GM18505 (cell line): ENCODE measurements around the gene ADSS2.

Source experiments
- ATAC-seq: cut with Tn5 transposase; IDR thresholded peaks from one replicate; pipeline ENCODE4 v1.9.1; 2021; ENCODE audit not compliant: unreplicated experiment
- POLR2A ChIP-seq: IDR thresholded peaks from 4 replicates; pipeline ENCODE4 v1.6.1; 2011; ENCODE audit warnings: borderline replicate concordance; ENCODE audit not compliant: insufficient read depth, insufficient read length; ENCODE audit errors: extremely low read depth

Gene ADSS2

DNA sequence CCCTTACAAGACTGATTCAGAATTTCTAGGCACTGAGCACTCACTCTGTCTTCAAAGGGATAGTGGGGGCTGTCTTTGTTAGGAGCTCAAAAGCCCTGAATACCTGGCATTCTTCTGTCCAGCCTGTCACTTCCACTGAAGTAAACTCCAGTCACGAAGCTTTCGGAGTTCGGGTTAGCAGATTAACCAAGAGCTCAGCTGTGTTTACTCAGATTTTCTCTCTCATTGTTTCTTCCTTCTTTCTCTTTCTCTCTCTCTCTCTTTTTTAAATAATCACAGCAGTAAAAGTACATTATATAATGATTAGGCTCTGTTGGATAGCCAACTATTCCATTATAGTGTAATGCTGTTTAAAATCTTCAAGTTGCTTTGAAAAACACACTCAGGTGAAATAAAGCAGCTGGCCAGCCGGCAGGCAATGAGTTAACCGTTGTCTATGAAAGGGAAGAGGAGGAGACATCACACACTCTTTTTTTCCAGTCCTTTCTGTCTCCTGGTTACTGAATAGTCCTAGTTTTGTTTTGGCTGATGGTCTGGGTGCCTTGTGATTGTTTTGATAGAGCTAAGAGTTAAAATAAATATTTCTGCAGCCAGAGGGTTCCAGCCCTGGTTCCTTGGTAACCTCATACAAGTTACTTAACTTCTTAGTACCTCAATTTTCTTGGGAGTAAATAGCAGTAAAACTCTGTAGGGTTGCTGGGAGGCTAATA, 89.8 kb downstream of the ADSS2 start:
- TF ChIP-seq POLR2A: no peak
- ATAC-seq: no peak
